ENCODE measurements around the gene MRGPRF.

- TF ChIP-seq CTCF (IDR thresholded peaks at IDR 0.05 in 8 of 11, conservative IDR thresholded peaks at IDR 0.05 in 3 of 11) (no peak), POLR2AphosphoS5 (IDR thresholded peaks at IDR 0.05) (no peak), POLR2A (IDR thresholded peaks at IDR 0.05) (no peak)
Observed at GRCh38 chr11:69032833-69033232, 19.8 kb upstream of the MRGPRF start.

Data from spleen (tissue), 7 donors.